Measurements from ENCODE around the gene KARS1.

Gene KARS1

GRCh38 chr16:75584108-75584507, 63.4 kb downstream of the KARS1 start:
- Histone ChIP-seq H4K20me1 (ENCODE audit: low read depth, low read length) (no peaks in the 10 kb centered on the region), H3K9ac (ENCODE audit: low read length) (no peak overlapping the region), H3K4me2 (ENCODE audit: low read depth, low read length, poor library complexity, severe bottlenecking) (no peak overlapping the region), H3F3A (ENCODE audit: insufficient read depth) (peaks cover 5% of the 10 kb centered on the region; the same call in 1 of the 2 replicates), H3K27ac (ENCODE audit: low read depth, low read length) (no peak overlapping the region), H3K4me3 (ENCODE audit: insufficient read depth, low read length, poor library complexity, severe bottlenecking) (no peak overlapping the region), H3K9me3 (ENCODE audit: insufficient read depth, low read length) (no peaks in the 10 kb centered on the region), H2AFZ (ENCODE audit: low read depth, low read length, severe bottlenecking) (no peak overlapping the region), H3K79me2 (ENCODE audit: insufficient read depth, low read length) (no peaks in the 10 kb centered on the region), H3K36me3 (ENCODE audit: low read length) (no peaks in the 10 kb centered on the region), H3K9me2 (replicated peaks; ENCODE audit: insufficient read depth, low read length) (no peaks in the 10 kb centered on the region), H3K27me3 (ENCODE audit: low read length) (no peaks in the 10 kb centered on the region)
- TF ChIP-seq EZH2phosphoT487 (conservative IDR thresholded peaks at IDR 0.05; ENCODE audit: low read length): no peak
- TF ChIP-seq, protein P1, sequence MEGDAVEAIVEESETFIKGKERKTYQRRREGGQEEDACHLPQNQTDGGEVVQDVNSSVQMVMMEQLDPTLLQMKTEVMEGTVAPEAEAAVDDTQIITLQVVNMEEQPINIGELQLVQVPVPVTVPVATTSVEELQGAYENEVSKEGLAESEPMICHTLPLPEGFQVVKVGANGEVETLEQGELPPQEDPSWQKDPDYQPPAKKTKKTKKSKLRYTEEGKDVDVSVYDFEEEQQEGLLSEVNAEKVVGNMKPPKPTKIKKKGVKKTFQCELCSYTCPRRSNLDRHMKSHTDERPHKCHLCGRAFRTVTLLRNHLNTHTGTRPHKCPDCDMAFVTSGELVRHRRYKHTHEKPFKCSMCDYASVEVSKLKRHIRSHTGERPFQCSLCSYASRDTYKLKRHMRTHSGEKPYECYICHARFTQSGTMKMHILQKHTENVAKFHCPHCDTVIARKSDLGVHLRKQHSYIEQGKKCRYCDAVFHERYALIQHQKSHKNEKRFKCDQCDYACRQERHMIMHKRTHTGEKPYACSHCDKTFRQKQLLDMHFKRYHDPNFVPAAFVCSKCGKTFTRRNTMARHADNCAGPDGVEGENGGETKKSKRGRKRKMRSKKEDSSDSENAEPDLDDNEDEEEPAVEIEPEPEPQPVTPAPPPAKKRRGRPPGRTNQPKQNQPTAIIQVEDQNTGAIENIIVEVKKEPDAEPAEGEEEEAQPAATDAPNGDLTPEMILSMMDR (IDR thresholded peaks at IDR 0.05; ENCODE audit: insufficient read depth, low read length, poor library complexity, severe bottlenecking): no peak

DNA sequence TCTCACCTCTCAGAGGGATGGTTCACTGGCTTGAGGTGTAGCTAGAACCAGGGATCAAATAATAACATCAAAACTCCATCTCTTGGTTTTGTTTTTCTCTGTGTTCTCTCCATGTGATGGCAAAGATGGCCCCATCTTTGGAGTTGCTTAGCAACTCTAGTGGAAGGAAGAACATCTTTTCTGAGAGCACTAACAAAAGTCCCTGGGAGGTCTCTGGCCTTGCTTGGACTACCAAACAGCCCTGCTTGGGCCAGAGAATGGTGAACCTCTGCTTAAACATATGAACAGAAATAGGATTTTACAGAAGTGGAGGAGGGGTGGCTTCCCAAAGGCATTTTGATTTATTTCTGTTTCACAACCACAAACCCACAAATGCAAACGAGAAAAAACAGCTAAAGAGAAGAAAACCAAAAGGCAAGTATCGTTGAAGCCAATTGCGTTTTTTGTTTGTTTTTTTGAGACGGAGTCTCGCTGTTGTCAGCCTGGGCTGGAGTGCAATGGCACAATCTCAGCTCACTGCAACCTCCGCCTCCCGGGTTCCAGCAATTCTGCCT, 68.1 kb downstream of the KARS1 start:
- H3K9me2 ChIP-seq (replicated peaks; ENCODE audit: insufficient read depth, low read length): no peaks in the 10 kb centered on the region
- no peak overlapping the region for H3K9ac ChIP-seq (ENCODE audit: low read length)
- no peak overlapping the region for H3K4me2 ChIP-seq (ENCODE audit: low read depth, low read length, poor library complexity, severe bottlenecking)
- H4K20me1 ChIP-seq (ENCODE audit: low read depth, low read length): no peaks in the 10 kb centered on the region
- H2AFZ ChIP-seq (ENCODE audit: low read depth, low read length, severe bottlenecking): no peak overlapping the region
- H3K4me3 ChIP-seq (ENCODE audit: insufficient read depth, low read length, poor library complexity, severe bottlenecking): no peak overlapping the region
- no peaks in the 10 kb centered on the region for H3K27me3 ChIP-seq (ENCODE audit: low read length)
- H3K9me3 ChIP-seq (ENCODE audit: insufficient read depth, low read length): no peaks in the 10 kb centered on the region
- peaks cover 16% of the 10 kb centered on the region; the same call in 1 of the 2 replicates for H3K36me3 ChIP-seq (ENCODE audit: low read length)
- peaks cover 5% of the 10 kb centered on the region; the same call in 1 of the 2 replicates for H3F3A ChIP-seq (ENCODE audit: insufficient read depth)
- no peaks in the 10 kb centered on the region; the same call in 1 of the 2 replicates for H3K79me2 ChIP-seq (ENCODE audit: insufficient read depth, low read length)
- no peak for TF ChIP-seq EZH2phosphoT487 (conservative IDR thresholded peaks at IDR 0.05; ENCODE audit: low read length)
- TF ChIP-seq, protein P1 (IDR thresholded peaks at IDR 0.05; ENCODE audit: insufficient read depth, low read length, poor library complexity, severe bottlenecking): no peak
- no peak overlapping the region for H3K27ac ChIP-seq (ENCODE audit: low read depth, low read length)

DNA sequence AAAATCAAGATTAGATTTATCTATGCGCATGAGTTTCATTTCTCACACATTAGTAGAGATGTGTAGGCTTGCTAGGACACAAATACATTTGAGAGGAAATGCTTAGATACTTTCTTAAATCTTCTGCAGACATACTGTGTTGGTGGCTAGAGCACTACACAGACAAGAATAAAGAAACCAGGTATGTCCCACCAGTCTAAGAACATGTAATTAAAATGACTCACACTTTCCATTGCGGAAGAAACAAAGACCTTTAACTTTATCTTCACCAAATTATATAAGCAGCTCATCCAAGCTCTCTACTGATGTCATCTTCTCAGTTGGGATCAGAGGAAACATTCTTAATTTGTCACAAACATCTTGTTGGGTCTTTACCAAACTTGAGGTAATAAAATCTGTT, 68.7 kb downstream of the KARS1 start:
- H3K79me2 ChIP-seq (ENCODE audit: insufficient read depth, low read length): no peaks in the 10 kb centered on the region; the same call in 1 of the 2 replicates

More for the DNA sequence above, 68.7 kb downstream of the KARS1 start:
- Histone ChIP-seq H3K27me3 (ENCODE audit: low read length) (no peaks in the 10 kb centered on the region), H3F3A (ENCODE audit: insufficient read depth) (peaks cover under 1% of the 10 kb centered on the region; the same call in 1 of the 2 replicates), H3K9me2 (replicated peaks; ENCODE audit: insufficient read depth, low read length) (no peaks in the 10 kb centered on the region), H3K36me3 (ENCODE audit: low read length) (peaks cover 17% of the 10 kb centered on the region; the same call in 1 of the 2 replicates), H3K9ac (ENCODE audit: low read length) (no peak overlapping the region), H3K27ac (ENCODE audit: low read depth, low read length) (no peak overlapping the region), H2AFZ (ENCODE audit: low read depth, low read length, severe bottlenecking) (no peak overlapping the region), H3K9me3 (ENCODE audit: insufficient read depth, low read length) (no peaks in the 10 kb centered on the region), H4K20me1 (ENCODE audit: low read depth, low read length) (no peaks in the 10 kb centered on the region), H3K4me2 (ENCODE audit: low read depth, low read length, poor library complexity, severe bottlenecking) (no peak overlapping the region), H3K4me3 (ENCODE audit: insufficient read depth, low read length, poor library complexity, severe bottlenecking) (no peak overlapping the region)
- TF ChIP-seq EZH2phosphoT487 (conservative IDR thresholded peaks at IDR 0.05; ENCODE audit: low read length): no peak
- TF ChIP-seq, protein P1 (IDR thresholded peaks at IDR 0.05; ENCODE audit: insufficient read depth, low read length, poor library complexity, severe bottlenecking): no peak

Data from SU-DHL-6 (cell line).